ENCODE measurements around the gene ZNF385C.

The ZNF385C gene

DNA sequence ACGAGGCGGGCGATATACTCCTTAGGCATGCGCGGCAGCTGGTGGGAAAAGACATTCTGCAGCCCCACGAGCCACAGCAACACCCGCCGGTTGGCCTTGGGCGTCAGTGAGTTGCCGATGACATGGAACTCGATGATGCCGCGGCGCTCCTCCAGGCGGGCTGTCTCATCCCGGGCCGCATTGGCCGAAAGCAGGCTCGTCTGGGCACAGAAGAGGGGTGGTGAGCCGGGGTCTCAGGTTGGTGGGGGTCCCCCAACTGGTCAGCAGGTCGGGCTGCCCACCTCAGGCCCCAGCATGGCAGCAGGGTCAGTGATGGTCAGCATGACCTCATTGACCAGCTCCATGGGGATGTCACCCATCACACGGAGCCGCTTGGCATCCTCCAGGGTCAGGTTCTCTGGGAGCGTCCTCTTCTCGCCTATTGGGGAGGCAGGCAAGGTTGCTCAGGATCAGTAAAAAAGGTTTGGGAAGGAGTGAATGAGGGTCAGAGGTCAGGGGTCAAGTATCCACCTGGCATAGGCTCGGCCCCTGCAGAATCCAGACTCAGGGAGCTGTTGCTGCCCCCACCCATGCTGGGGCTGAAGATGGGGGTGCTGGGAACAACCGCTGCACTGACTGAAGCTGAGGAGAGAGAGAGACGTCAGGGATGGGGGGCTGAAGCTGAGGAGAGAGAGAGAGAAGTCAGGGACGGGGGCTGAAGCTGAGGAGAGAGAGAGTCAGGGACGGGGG is 19.3 kb upstream of the ZNF385C start:
- TF ChIP-seq, protein P1, sequence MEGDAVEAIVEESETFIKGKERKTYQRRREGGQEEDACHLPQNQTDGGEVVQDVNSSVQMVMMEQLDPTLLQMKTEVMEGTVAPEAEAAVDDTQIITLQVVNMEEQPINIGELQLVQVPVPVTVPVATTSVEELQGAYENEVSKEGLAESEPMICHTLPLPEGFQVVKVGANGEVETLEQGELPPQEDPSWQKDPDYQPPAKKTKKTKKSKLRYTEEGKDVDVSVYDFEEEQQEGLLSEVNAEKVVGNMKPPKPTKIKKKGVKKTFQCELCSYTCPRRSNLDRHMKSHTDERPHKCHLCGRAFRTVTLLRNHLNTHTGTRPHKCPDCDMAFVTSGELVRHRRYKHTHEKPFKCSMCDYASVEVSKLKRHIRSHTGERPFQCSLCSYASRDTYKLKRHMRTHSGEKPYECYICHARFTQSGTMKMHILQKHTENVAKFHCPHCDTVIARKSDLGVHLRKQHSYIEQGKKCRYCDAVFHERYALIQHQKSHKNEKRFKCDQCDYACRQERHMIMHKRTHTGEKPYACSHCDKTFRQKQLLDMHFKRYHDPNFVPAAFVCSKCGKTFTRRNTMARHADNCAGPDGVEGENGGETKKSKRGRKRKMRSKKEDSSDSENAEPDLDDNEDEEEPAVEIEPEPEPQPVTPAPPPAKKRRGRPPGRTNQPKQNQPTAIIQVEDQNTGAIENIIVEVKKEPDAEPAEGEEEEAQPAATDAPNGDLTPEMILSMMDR (IDR thresholded peaks at IDR 0.05; ENCODE audit: insufficient read depth, missing control alignments), result no peak
- no peak for DNase-seq (ENCODE audit: insufficient read length, low spot score)
- FAIRE-seq, result no peak

DNA sequence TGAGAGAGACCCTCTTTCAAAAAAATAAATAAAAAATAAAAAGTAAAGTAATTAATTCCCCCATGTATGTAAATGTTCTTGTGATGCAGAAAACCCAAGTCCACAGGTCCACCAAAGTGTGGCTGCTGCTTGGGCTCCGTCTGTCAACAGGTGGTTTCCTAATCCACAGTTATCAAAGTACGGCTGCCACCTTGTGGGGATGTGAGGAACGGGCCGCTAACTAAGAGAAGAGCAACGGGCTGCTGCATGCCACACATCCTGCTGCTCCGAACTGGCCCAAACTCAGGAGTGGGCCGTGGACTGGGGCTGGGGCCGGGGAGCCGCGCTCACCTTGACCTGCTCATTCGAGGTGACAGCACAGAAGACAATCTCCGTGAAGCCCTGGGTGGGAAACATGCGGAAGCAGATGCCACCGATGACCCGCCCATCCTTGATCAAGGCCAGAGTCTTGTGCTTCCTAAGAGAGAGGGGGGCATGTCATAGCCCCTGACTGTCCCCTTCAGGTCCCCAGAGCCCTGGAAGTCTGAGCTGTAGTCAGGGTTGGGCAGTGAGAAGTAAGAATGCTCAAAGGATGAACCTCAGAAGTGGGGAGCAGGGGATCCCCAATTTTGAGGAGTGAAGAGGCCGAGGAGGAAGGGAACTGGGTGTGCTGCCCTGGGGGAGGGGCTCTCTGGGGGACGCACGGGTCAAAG is 18.6 kb upstream of the ZNF385C start:
- FAIRE-seq, result peak; percentile 64

DNA sequence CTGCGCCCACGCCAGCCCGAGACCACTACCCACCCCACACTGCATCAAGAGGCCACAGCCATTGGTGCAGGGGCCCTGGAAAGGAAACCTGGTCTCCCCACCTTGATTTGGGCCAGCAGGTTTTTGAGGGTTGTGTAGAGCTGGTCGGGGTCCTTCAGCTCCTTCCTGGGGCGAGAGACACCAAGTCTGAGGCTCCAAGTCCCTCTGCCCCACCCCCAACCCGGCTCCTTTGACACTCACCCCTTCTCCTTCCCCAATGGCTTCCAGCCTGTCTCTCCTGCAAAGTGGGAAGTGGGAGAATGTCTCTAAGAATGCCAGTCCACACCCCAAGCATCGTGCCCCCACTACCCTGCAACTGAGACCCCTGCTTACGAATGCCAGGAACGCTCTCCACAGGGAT is 15.8 kb upstream of the ZNF385C start:
- DNase-seq (ENCODE audit: insufficient read length, low spot score) (no peak), FAIRE-seq (no peak)
- TF ChIP-seq, protein P1 (IDR thresholded peaks at IDR 0.05; ENCODE audit: insufficient read depth, missing control alignments), result no peak

More for the DNA sequence above, 18.6 kb upstream of the ZNF385C start:
- TF ChIP-seq, protein P1 (IDR thresholded peaks at IDR 0.05; ENCODE audit: insufficient read depth, missing control alignments), result peak; percentile 99
- DNase-seq (ENCODE audit: insufficient read length, low spot score), result peak; percentile 83

DNA sequence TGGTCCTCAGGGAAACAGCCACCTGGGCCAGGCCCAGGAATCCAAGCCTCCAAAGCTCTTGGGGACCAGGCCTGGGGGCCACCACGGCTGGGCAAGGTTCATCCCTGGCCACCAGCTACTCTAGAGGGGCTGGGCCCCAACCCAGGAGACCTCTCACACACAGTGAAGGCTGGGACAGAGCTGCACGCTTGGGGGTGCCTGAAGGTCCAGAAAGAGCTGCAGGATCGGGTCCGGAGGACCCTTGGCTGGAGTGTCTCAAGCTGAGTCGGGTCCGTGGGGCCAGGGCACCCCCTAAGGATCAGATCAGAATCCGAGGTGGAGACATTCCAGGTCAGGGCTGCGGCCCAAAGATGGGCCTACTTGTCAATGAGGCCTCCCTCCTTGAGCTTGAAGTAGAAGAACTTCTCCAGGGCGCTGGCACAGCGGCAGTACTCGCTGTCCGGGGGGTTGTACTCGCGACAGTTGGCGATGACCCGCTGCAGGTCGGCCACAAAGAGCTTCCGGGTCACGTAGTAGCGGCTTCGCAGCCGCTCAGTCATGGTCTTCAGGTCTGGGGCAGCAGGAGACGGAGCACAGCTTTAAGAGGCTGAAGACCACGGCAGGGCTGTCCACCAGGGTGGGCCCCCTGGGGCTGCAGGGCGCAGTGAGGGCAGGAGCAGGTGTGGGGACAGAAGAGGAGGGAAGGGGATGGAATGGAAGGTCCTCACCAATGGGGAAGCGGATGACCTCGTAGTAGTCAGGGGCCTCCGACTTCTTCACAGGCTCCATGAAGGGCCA is 15.2 kb upstream of the ZNF385C start:
- FAIRE-seq, result no peak

DNA sequence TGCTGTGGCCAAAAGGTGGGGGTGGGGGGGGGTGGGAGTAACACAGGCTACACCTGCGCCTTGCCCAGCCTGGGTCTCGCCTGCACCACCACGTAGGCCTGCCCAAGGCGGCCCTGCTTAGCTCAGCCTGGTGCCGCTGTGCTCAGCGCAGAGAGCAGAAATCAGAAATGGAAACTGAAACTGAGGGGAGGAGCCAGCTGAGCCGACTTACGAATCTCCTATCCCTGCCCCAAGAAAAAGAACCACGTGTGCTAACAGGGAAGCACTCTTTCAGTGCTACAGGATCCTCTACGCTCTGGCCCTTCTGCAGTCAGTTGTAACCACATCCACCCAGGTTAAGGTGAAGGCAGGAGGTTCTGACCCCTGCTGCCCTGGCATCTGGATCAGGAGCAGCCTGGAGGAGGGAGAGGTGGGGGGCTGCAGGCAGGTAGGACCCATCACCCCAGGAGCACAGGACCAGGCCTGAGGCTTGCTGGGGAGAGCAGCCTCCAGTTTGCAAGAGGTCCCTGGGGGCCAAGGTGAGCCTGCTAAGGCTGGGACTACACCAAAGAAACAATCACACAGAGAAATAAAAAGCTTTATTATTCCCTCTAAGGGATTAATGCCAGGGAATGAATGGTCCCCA is 14.4 kb upstream of the ZNF385C start, which contains the start of gene DHX58:
TSS of gene DHX58 (minus strand) at position 163 of the 625 bp plus-strand sequence. CDS start 822 bp downstream, outside the sequence.
- TF ChIP-seq, protein P1 (IDR thresholded peaks at IDR 0.05; ENCODE audit: insufficient read depth, missing control alignments), result no peak
- DNase-seq (ENCODE audit: insufficient read length, low spot score) (no peak), FAIRE-seq (no peak)

More for the DNA sequence above, 15.2 kb upstream of the ZNF385C start:
- TF ChIP-seq, protein P1 (IDR thresholded peaks at IDR 0.05; ENCODE audit: insufficient read depth, missing control alignments), result no peak
- DNase-seq (ENCODE audit: insufficient read length, low spot score), result no peak

DNA sequence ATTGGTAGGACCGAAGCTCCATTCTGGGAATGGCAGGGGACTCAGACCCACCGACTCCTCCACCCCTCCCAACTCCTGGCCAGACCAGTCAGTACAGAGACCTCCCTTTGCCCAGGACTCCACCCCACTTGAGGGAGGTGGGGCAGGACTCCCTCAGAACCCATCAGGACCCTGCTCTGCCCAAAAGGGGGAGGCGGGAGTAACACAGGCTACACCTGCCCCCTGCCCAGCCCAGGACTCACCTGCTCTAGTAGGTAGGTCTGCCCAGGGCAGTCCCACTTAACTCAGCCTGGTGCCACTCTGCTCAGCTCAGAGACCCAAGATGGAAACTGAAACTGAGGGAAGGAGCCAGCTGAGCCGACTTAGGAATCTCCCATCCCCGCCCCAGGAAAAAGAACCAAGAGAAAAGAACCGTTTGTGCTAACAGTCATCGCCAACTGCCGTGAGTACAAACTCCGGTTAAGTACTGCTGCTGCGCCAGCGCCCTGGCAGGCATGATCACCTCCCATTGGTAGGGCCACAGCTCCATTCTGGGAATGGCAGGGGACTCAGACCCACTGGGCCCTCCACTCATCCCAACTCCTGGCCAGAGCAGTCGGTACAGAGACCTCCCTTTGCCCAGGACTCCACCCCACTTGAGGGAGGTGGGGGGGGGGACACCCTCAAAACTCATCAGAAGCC is 13.7 kb upstream of the ZNF385C start:
- TF ChIP-seq, protein P1 (IDR thresholded peaks at IDR 0.05; ENCODE audit: insufficient read depth, missing control alignments), result no peak
- FAIRE-seq, result no peak
- no peak for DNase-seq (ENCODE audit: insufficient read length, low spot score)

All from D721Med (cell line).